K562 (cell line): ENCODE results near the gene HNRNPA2B1. TPM values are rescaled to one million over a fixed set of nuclear protein-coding genes. Genes with fewer than 3 reads are reported as not detected.

ENCODE experiments used
- ATF4 ChIP-seq: fragments of 450-650 bp; formaldehyde crosslinking; IDR thresholded peaks from 2 replicates; pipeline ENCODE4 v1.4.0; 2022; ENCODE audit warnings: mild to moderate bottlenecking, moderate library complexity
- C11orf30 ChIP-seq: fragments of 450-650 bp; IDR thresholded peaks from 2 replicates; pipeline ENCODE4 v1.6.1; 2016; ENCODE audit warnings: low read depth, mild to moderate bottlenecking
- E2F3 ChIP-seq: fragments of 250-450 bp; sonication (Bioruptor Pico); IDR thresholded peaks from 2 replicates; pipeline ENCODE4 v1.4.0; 2020; ENCODE audit warnings: mild to moderate bottlenecking
- GATA2 ChIP-seq: sonication (generic); formaldehyde crosslinking; IDR thresholded peaks from 2 replicates; pipeline ENCODE4 v1.4.0; 2020; ENCODE audit warnings: mild to moderate bottlenecking, missing genetic modification reagents
- GMEB1 ChIP-seq: fragments of 250-450 bp; sonication (Bioruptor Pico); IDR thresholded peaks from 2 replicates; pipeline ENCODE4 v1.4.0; 2020; ENCODE audit warnings: mild to moderate bottlenecking
- IFI16 ChIP-seq: fragments of 250-450 bp; sonication (Bioruptor Pico); IDR thresholded peaks from 2 replicates; pipeline ENCODE4 v2.1.2; 2022; ENCODE audit warnings: mild to moderate bottlenecking, inconsistent platforms
- KLF10 ChIP-seq: fragments of 250-450 bp; sonication (Bioruptor Pico); IDR thresholded peaks from 2 replicates; pipeline ENCODE4 v1.6.1; 2021; ENCODE audit warnings: matching md5 sums
- NFIX ChIP-seq: fragments of 250-450 bp; sonication (Bioruptor Pico); IDR thresholded peaks from 2 replicates; pipeline ENCODE4 v1.4.0; 2020; ENCODE audit warnings: low read depth, mild to moderate bottlenecking, moderate library complexity
- PATZ1 ChIP-seq: fragments of 250-450 bp; sonication (Bioruptor Pico); IDR thresholded peaks from 2 replicates; pipeline ENCODE4 v1.5.0; 2020; ENCODE audit warnings: mild to moderate bottlenecking, borderline replicate concordance
- PBX2 ChIP-seq, 2 experiments: IDR thresholded peaks in 1 of 2; conservative IDR thresholded peaks in 1 of 2; 2 replicates each; pipeline ENCODE4 v1.6.1; 2016; ENCODE audit warnings: low read depth in 2 of 2, mild to moderate bottlenecking in 1 of 2, missing compliant biosample characterization in 1 of 2, missing genetic modification characterization in 1 of 2, moderate library complexity in 1 of 2
- RBBP5 ChIP-seq: fragments of 200-600 bp; sonication (generic); IDR thresholded peaks from 2 replicates; pipeline ENCODE4 v1.6.1; 2012; ENCODE audit warnings: borderline replicate concordance, mild to moderate bottlenecking, low read length, control low read depth, inconsistent platforms; ENCODE audit not compliant: insufficient read depth, poor library complexity, severe bottlenecking
- UBTF ChIP-seq, 2 experiments: IDR thresholded peaks; 2 replicates each; pipeline ENCODE4 v1.6.1; 2012; ENCODE audit warnings: improper control_type of control experiment in 2 of 2, low read depth in 2 of 2, low read length in 2 of 2, borderline replicate concordance in 1 of 2
- ZNF354B ChIP-seq: fragments of 250-450 bp; sonication (Bioruptor Pico); IDR thresholded peaks from 2 replicates; pipeline ENCODE4 v1.4.0; 2020
- ZNF512 ChIP-seq: IDR thresholded peaks from 2 replicates; pipeline ENCODE4 v1.6.1; 2016; ENCODE audit warnings: missing genetic modification characterization, missing compliant biosample characterization
- polyA plus RNA-seq, 8 experiments: library from polyadenylated mRNA; depleted of rRNA in 4 of 8; stranded (reverse) in 5 of 8; unstranded in 3 of 8; fragments of >200 nt; fragmentation: Nextera tagmentation in 2 of 8; fragmentation: Illumina TruSeq in 1 of 8; extraction: Ambion mirVana in 2 of 8; extraction: Trizol in 1 of 8; gene quantifications; 2 replicates each; pipeline versions ENCODE4 v1.2.1 to v1.2.3, GENCODE V29; 2011 to 2014; ENCODE audit warnings: inconsistent platforms in 1 of 8, missing spikeins in 1 of 8
- total RNA-seq, 7 experiments: library from RNA; depleted of rRNA in 6 of 7; stranded (reverse); fragments of >200 nt in 6 of 7; fragmentation: Illumina TruSeq in 2 of 7; extraction: Trizol in 2 of 7; gene quantifications; 2 replicates each; pipeline versions ENCODE4 v1.2.1 to v1.2.3, GENCODE V29; 2011 to 2021; ENCODE audit warnings: low replicate concordance in 1 of 7

The HNRNPA2B1 gene
- total and polyA plus RNA-seq, 9 of the 15 experiments (the other 6 are each of a cell fraction or from before 2014, with no cell fraction given): 630 to 1,989 (median 865) TPM

GRCh38 chr7:26233902-26234511 lies 33.5 kb upstream of the HNRNPA2B1 start (continued):
- peak; percentile 71; the same call in 1 of the 2 replicates for TF ChIP-seq ATF4 (CRISPR knock-in tag)
- TF ChIP-seq C11orf30: peak; percentile 98
- TF ChIP-seq ZNF512 (tag): no peak
- peak; percentile 50 for TF ChIP-seq RBBP5
- TF ChIP-seq E2F3 (CRISPR knock-in tag): 0 out of 2 replicates have a peak, but pooled peaks have one; percentile 61
- no peak for TF ChIP-seq NFIX
- TF ChIP-seq ZNF354B (CRISPR knock-in tag): peak; percentile 78
- TF ChIP-seq UBTF (IDR thresholded peaks at IDR 0.05; ENCODE audit: borderline replicate concordance in 1 of 2, low read depth in 2 of 2, low read length in 2 of 2): 0 out of 4 replicates have a peak, but pooled peaks of 1 of the 2 experiments have one; percentile 24
- 0 out of 2 replicates have a peak, but pooled peaks have one; percentile 37 for TF ChIP-seq GMEB1 (CRISPR knock-in tag)
- TF ChIP-seq IFI16 (CRISPR knock-in tag): peak; percentile 44; the same call in 1 of the 2 replicates
- peak; percentile 59; the same call in 1 of the 2 replicates for TF ChIP-seq PATZ1 (CRISPR knock-in tag)
- TF ChIP-seq PBX2 (CRISPR knock-in tag; IDR thresholded peaks at IDR 0.05; ENCODE audit: low read depth): no peak
- peak; percentile 80 for TF ChIP-seq PBX2 (tag; conservative IDR thresholded peaks at IDR 0.05; ENCODE audit: low read depth)
- TF ChIP-seq GATA2 (CRISPR knock-in tag): peak; percentile 89
- no peak for TF ChIP-seq KLF10 (CRISPR knock-in tag)
